ENCODE results near the gene MRS2. TPM values are rescaled to one million over a fixed set of nuclear protein-coding genes. Genes with fewer than 3 reads are reported as not detected.

MRS2 gene, protein sequence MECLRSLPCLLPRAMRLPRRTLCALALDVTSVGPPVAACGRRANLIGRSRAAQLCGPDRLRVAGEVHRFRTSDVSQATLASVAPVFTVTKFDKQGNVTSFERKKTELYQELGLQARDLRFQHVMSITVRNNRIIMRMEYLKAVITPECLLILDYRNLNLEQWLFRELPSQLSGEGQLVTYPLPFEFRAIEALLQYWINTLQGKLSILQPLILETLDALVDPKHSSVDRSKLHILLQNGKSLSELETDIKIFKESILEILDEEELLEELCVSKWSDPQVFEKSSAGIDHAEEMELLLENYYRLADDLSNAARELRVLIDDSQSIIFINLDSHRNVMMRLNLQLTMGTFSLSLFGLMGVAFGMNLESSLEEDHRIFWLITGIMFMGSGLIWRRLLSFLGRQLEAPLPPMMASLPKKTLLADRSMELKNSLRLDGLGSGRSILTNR
- total RNA-seq (2021), result 43.5 and 49.7 TPM in 2 replicates
- Bru-seq, nascent RNA, result percentile 85 among the genes with signal in this experiment
- BruChase-seq, experiment 1, labeled RNA remaining after a 2-hour chase, result percentile 91 among the genes with signal in this experiment
- percentile 84 among the genes with signal in this experiment for BruChase-seq, experiment 2, labeled RNA remaining after a 6-hour chase
- long read RNA-seq, transcript MRS2-202 (10 exons, 1,740 nt), result minor isoform, 31 of 118 reads
- long read RNA-seq, transcript MRS2-203 (11 exons, 3,313 nt), result major isoform, 66 of 118 reads
- long read RNA-seq, partial matches to known transcripts, result 6 of 118 reads
- long read RNA-seq, other reads (novel, unspliced or antisense), result 12 of 118 reads

DNA sequence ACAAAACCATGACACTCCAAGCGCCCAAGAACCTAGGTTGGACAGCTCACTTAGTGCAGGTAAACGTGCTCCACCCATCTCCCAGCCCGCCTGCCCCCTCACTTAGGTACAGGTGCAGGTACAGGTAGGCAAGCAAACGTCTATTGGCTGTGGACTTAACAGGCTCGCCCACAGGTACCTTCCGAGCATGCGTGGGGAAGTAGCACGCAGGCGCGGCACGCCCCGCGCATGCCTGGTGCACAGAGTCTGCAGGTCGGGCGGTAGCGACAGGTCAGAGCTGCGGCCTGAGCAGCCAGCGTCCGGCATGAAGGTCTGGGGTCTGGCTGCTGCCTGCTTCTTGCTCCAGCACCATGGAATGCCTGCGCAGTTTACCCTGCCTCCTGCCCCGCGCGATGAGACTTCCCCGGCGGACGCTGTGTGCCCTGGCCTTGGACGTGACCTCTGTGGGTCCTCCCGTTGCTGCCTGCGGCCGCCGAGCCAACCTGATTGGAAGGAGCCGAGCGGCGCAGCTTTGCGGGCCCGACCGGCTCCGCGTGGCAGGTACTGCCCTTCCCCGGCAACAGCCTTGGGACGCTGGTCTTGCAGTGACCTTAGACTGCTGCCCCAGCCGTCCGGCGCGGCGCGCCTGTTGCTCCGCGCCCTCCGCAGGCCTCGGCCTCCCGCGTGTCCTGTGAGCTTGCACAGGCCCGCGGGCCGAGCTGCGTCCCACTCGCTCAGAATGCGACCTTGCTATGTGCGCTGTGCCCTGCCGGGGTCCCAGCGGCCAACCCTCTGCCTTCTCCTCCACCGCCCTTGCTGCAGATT is at the start of gene MRS2:
MRS2 (plus strand) TSS at position 240 of the 804 bp plus-strand sequence; CDS start at position 351, 111 bp downstream.
- peaks cover 8% of the 10 kb centered on the region for H4K20me1 ChIP-seq (ENCODE audit: insufficient read depth)
- peak within 1 kb of the TSS; percentile 76 for H3K4me3 ChIP-seq
- DNase-seq, result peak; percentile 94 to 96
- intact Hi-C loops (cut with micrococcal nuclease; ENCODE audit: unreplicated experiment), result no loop called here
- no peak within 1 kb of the TSS for H3K27ac ChIP-seq
- H3K9me2 ChIP-seq (ENCODE audit: insufficient read depth), result no peaks in the 10 kb centered on the region
- H3K79me2 ChIP-seq (ENCODE audit: low read depth), result peaks cover 54% of the 10 kb centered on the region
- peak within 1 kb of the TSS; percentile 92 for H3K4me2 ChIP-seq
- no peaks in the 10 kb centered on the region; the same call in 1 of the 2 replicates for H3F3A ChIP-seq (ENCODE audit: insufficient read depth, low read depth)
- CTCF ChIA-PET, result interaction anchor here (0.5 kb wide), 1 partner anchor 121 kb away, joined by 8 read pairs; no protein-coding TSS in a partner anchor
- BruUV-seq (replicated peaks), result TSS peak; percentile 62
- H2AFZ ChIP-seq, result peak within 1 kb of the TSS; percentile 98
- TF ChIP-seq, protein P1, sequence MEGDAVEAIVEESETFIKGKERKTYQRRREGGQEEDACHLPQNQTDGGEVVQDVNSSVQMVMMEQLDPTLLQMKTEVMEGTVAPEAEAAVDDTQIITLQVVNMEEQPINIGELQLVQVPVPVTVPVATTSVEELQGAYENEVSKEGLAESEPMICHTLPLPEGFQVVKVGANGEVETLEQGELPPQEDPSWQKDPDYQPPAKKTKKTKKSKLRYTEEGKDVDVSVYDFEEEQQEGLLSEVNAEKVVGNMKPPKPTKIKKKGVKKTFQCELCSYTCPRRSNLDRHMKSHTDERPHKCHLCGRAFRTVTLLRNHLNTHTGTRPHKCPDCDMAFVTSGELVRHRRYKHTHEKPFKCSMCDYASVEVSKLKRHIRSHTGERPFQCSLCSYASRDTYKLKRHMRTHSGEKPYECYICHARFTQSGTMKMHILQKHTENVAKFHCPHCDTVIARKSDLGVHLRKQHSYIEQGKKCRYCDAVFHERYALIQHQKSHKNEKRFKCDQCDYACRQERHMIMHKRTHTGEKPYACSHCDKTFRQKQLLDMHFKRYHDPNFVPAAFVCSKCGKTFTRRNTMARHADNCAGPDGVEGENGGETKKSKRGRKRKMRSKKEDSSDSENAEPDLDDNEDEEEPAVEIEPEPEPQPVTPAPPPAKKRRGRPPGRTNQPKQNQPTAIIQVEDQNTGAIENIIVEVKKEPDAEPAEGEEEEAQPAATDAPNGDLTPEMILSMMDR (conservative IDR thresholded peaks at IDR 0.05), result no peak
- TF ChIP-seq EZH2 (IDR thresholded peaks at IDR 0.05; ENCODE audit: low read depth), result no peak
- peaks cover 30% of the 10 kb centered on the region for H3K4me1 ChIP-seq (replicated peaks; ENCODE audit: insufficient read depth)
- no peaks in the 10 kb centered on the region for H3K27me3 ChIP-seq (ENCODE audit: insufficient read depth, low read depth)
- peaks cover 25% of the 10 kb centered on the region for H3K36me3 ChIP-seq (ENCODE audit: low read depth)
- H3K9me3 ChIP-seq (ENCODE audit: insufficient read depth, low read depth), result no peaks in the 10 kb centered on the region
- POLR2A ChIA-PET (ENCODE audit: unreplicated experiment), result interaction anchor here (0.5 to 0.7 kb wide), 7 partner anchors 71 to 1087 kb away, joined by 3 to 13 read pairs (median 4); no protein-coding TSS in a partner anchor

DNA sequence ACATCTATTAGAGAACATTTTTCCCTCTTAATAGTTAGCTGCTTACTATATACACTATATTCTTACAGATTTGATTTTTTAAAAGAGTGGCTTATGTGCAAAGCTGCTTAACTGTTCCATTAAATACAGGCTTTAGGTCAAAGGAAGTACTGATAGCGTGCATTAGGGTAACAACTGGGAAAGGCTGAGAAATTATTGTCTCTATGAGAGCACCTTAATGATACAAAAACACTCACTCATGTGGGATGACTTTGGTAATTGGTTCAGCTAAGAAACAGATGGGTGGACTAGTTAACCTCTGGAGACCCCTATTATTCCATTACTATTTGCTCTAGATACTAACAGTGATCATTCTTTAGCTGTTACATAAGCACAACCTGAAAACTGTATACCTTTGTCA is 48.9 kb upstream of the MRS2 start:
- ChIA-PET POLR2A (ENCODE audit: unreplicated experiment) (no interaction called here), CTCF (no interaction called here)
- no peak overlapping the region for H3K27ac ChIP-seq
- H3K4me1 ChIP-seq (replicated peaks; ENCODE audit: insufficient read depth), result no peaks in the 10 kb centered on the region
- H3K27me3 ChIP-seq (ENCODE audit: insufficient read depth, low read depth), result no peaks in the 10 kb centered on the region
- H4K20me1 ChIP-seq (ENCODE audit: insufficient read depth), result no peaks in the 10 kb centered on the region
- TF ChIP-seq EZH2 (IDR thresholded peaks at IDR 0.05; ENCODE audit: low read depth), result no peak
- TF ChIP-seq, protein P1 (conservative IDR thresholded peaks at IDR 0.05), result no peak
- H3K9me2 ChIP-seq (ENCODE audit: insufficient read depth), result no peaks in the 10 kb centered on the region
- intact Hi-C loops (cut with micrococcal nuclease; ENCODE audit: unreplicated experiment), result no loop called here
- no peak overlapping the region for H3K4me2 ChIP-seq
- no peak for DNase-seq
- no peaks in the 10 kb centered on the region for H3F3A ChIP-seq (ENCODE audit: insufficient read depth, low read depth)
- no peak overlapping the region for H2AFZ ChIP-seq
- no peaks in the 10 kb centered on the region for H3K79me2 ChIP-seq (ENCODE audit: low read depth)
- H3K36me3 ChIP-seq (ENCODE audit: low read depth), result no peaks in the 10 kb centered on the region
- BruUV-seq (replicated peaks), result no TSS peak
- no peak overlapping the region for H3K4me3 ChIP-seq
- H3K9me3 ChIP-seq (ENCODE audit: insufficient read depth, low read depth), result no peaks in the 10 kb centered on the region

DNA sequence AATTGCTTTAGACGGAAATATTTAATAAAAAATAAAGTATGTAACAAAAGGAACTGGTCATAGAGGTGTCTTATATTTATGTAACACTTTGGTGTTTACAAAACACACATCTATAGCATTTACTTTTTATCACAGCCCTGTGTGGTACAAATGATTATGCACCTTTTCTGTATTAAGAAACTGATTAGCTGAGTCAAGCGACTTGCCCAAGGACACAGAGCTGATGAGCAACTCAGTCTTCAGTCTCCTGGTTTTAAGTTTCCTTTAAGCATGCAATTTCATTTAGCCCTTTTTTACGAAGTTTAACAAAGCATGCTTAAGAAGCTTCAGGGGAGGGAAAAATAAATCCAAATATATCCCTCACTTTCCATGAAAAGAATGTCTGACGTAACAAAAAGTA is 47.3 kb upstream of the MRS2 start:
- Histone ChIP-seq H3K9me3 (ENCODE audit: insufficient read depth, low read depth) (no peaks in the 10 kb centered on the region), H2AFZ (no peak overlapping the region), H3K27me3 (ENCODE audit: insufficient read depth, low read depth) (no peaks in the 10 kb centered on the region), H3K4me1 (replicated peaks; ENCODE audit: insufficient read depth) (peaks cover 2% of the 10 kb centered on the region), H3K4me2 (no peak overlapping the region), H3F3A (ENCODE audit: insufficient read depth, low read depth) (peaks cover 4% of the 10 kb centered on the region; the same call in 1 of the 2 replicates), H3K9me2 (ENCODE audit: insufficient read depth) (no peaks in the 10 kb centered on the region), H3K36me3 (ENCODE audit: low read depth) (no peaks in the 10 kb centered on the region), H3K4me3 (no peak overlapping the region), H3K27ac (no peak overlapping the region), H3K79me2 (ENCODE audit: low read depth) (no peaks in the 10 kb centered on the region), H4K20me1 (ENCODE audit: insufficient read depth) (no peaks in the 10 kb centered on the region)
- CTCF ChIA-PET, result interaction anchor here (0.5 to 0.7 kb wide), 2 partner anchors 34 to 50 kb away, joined by 3 to 5 read pairs; no protein-coding TSS in a partner anchor
- intact Hi-C loops (cut with micrococcal nuclease; ENCODE audit: unreplicated experiment), result no loop called here
- no peak for TF ChIP-seq EZH2 (IDR thresholded peaks at IDR 0.05; ENCODE audit: low read depth)
- TF ChIP-seq, protein P1 (conservative IDR thresholded peaks at IDR 0.05), result no peak
- POLR2A ChIA-PET (ENCODE audit: unreplicated experiment), result interaction anchor here (0.5 kb wide), 1 partner anchor 31 kb away, joined by 3 read pairs; no protein-coding TSS in a partner anchor
- DNase-seq, result no peak
- no TSS peak for BruUV-seq (replicated peaks)
